ENCODE results near the gene CYP46A1. TPM values are rescaled to one million over a fixed set of nuclear protein-coding genes. Genes with fewer than 3 reads are reported as not detected.

Gene CYP46A1
- total RNA-seq, 1 donor from 2014 or later = 3.1 TPM

GRCh38 chr14:99707420-99707819 lies 23.3 kb downstream of the CYP46A1 start:
- DNase-seq (ENCODE audit: low spot score) = peak; percentile 14

- peak; percentile 72 for DNase-seq (ENCODE audit: low spot score)
These were observed 23.8 kb downstream of the CYP46A1 start for GRCh38 chr14:99707921-99708320.

- peak; percentile 69 for DNase-seq (ENCODE audit: low spot score)
These were observed 24.4 kb downstream of the CYP46A1 start for GRCh38 chr14:99708449-99708848.

- DNase-seq (ENCODE audit: low spot score) = no peak
These were observed 29.9 kb downstream of the CYP46A1 start for GRCh38 chr14:99713972-99714371.

GRCh38 chr14:99715266-99716000 lies 31.3 kb downstream of the CYP46A1 start:
- DNase-seq (ENCODE audit: low spot score) = peak; percentile 65

GRCh38 chr14:99716091-99716849 lies 32.2 kb downstream of the CYP46A1 start:
- DNase-seq (ENCODE audit: low spot score) = peak; percentile 68

- peak; percentile 72 for DNase-seq (ENCODE audit: low spot score)
These were observed 33.0 kb downstream of the CYP46A1 start for GRCh38 chr14:99716850-99717681.

- peak; percentile 86 for DNase-seq (ENCODE audit: low spot score)
These were observed 33.5 kb downstream of the CYP46A1 start for GRCh38 chr14:99717682-99718013.

- peak; percentile 62 for DNase-seq (ENCODE audit: low spot score)
These were observed 34.1 kb downstream of the CYP46A1 start for GRCh38 chr14:99718031-99718810.

- DNase-seq (ENCODE audit: low spot score) = no peak
These were observed 34.7 kb downstream of the CYP46A1 start for GRCh38 chr14:99718811-99719192.

- DNase-seq (ENCODE audit: low spot score) = peak; percentile 53
These were observed 37.1 kb downstream of the CYP46A1 start for GRCh38 chr14:99720941-99721791.

- DNase-seq (ENCODE audit: low spot score) = peak; percentile 84
These were observed 37.9 kb downstream of the CYP46A1 start for GRCh38 chr14:99721792-99722516.

GRCh38 chr14:99722741-99723140 lies 38.6 kb downstream of the CYP46A1 start:
- DNase-seq (ENCODE audit: low spot score) = peak; percentile 30

GRCh38 chr14:99724196-99724891 lies 40.2 kb downstream of the CYP46A1 start:
- peak; percentile 75 for DNase-seq (ENCODE audit: low spot score)

GRCh38 chr14:99724939-99725773 lies 41.1 kb downstream of the CYP46A1 start:
- DNase-seq (ENCODE audit: low spot score) = peak; percentile 79

- DNase-seq (ENCODE audit: low spot score) = peak; percentile 64
These were observed 41.9 kb downstream of the CYP46A1 start for GRCh38 chr14:99725774-99726537.

- DNase-seq (ENCODE audit: low spot score) = peak; percentile 77
These were observed 42.5 kb downstream of the CYP46A1 start for GRCh38 chr14:99726538-99727095.
